Astrocyte (in vitro differentiated cells and primary cell): ENCODE measurements around the gene IL9R. TPM values are rescaled to one million over a fixed set of nuclear protein-coding genes. Genes with fewer than 3 reads are reported as not detected.

ENCODE experiments used
- DNase-seq: peaks from one replicate; pipeline ENCODE4 v3.0.0-alpha.2; 2010; ENCODE audit warnings: low read depth
- FAIRE-seq: peaks from 2 replicates; lab custom pipeline; 2011; peaks lifted over from hg19 to GRCh38; lab: Jason Lieb, UNC
- H2AFZ ChIP-seq: 2 replicates; pipeline ENCODE4 v1.6.0; 2012; ENCODE audit warnings: low read depth, low read length, inconsistent platforms
- H3K27ac ChIP-seq: 2 replicates; pipeline ENCODE4 v1.5.1; 2011; ENCODE audit warnings: low read depth, low read length, inconsistent platforms
- H3K27me3 ChIP-seq: 2 replicates; pipeline ENCODE4 v1.6.0; 2011; ENCODE audit warnings: low read length, inconsistent platforms; ENCODE audit not compliant: insufficient read depth
- H3K36me3 ChIP-seq: 2 replicates; pipeline ENCODE4 v1.5.1; 2011; ENCODE audit warnings: low read length, inconsistent platforms; ENCODE audit not compliant: insufficient read depth
- H3K4me1 ChIP-seq: 2 replicates; pipeline ENCODE4 v1.5.1; 2011; ENCODE audit warnings: low read length, inconsistent platforms; ENCODE audit not compliant: insufficient read depth
- H3K4me2 ChIP-seq: 2 replicates; pipeline ENCODE4 v1.6.0; 2012; ENCODE audit warnings: low read length, inconsistent platforms
- H3K4me3 ChIP-seq: 2 replicates; pipeline ENCODE4 v1.5.1; 2011; ENCODE audit warnings: low read depth, mild to moderate bottlenecking, low read length, inconsistent platforms; ENCODE audit not compliant: insufficient read depth
- H3K79me2 ChIP-seq: 2 replicates; pipeline ENCODE4 v1.6.0; 2012; ENCODE audit warnings: mild to moderate bottlenecking, low read length, inconsistent platforms; ENCODE audit not compliant: insufficient read depth
- H3K9ac ChIP-seq: 2 replicates; pipeline ENCODE4 v1.6.0; 2012; ENCODE audit warnings: mild to moderate bottlenecking, low read length, inconsistent platforms
- H3K9me3 ChIP-seq: 2 replicates; pipeline ENCODE4 v1.5.1; 2012; ENCODE audit warnings: low read depth, mild to moderate bottlenecking, low read length, inconsistent platforms; ENCODE audit not compliant: insufficient read depth
- H4K20me1 ChIP-seq: 2 replicates; pipeline ENCODE4 v1.6.0; 2012; ENCODE audit warnings: low read length, inconsistent platforms; ENCODE audit not compliant: insufficient read depth
- H3K27ac Mint-ChIP-seq: one replicate; pipeline ENCODE4 v1.8.0; 2021; ENCODE audit warnings: mild to moderate bottlenecking, mixed read lengths; ENCODE audit not compliant: unreplicated experiment
- H3K27me3 Mint-ChIP-seq: one replicate; pipeline ENCODE4 v1.8.0; 2021; ENCODE audit warnings: low read depth, mixed read lengths; ENCODE audit not compliant: unreplicated experiment
- H3K36me3 Mint-ChIP-seq: one replicate; pipeline ENCODE4 v1.8.0; 2021; ENCODE audit warnings: low read depth, mixed read lengths; ENCODE audit not compliant: unreplicated experiment
- H3K4me1 Mint-ChIP-seq: one replicate; pipeline ENCODE4 v1.8.0; 2021; ENCODE audit warnings: low read depth, mixed read lengths; ENCODE audit not compliant: unreplicated experiment
- H3K4me3 Mint-ChIP-seq: one replicate; pipeline ENCODE4 v1.8.0; 2021; ENCODE audit warnings: mild to moderate bottlenecking, moderate library complexity, mixed read lengths; ENCODE audit not compliant: unreplicated experiment
- H3K9me3 Mint-ChIP-seq: one replicate; pipeline ENCODE4 v1.8.0; 2021; ENCODE audit warnings: mild to moderate bottlenecking, mixed read lengths; ENCODE audit not compliant: unreplicated experiment
- EZH2 ChIP-seq: IDR thresholded peaks from 2 replicates; pipeline ENCODE4 v1.6.1; 2012; ENCODE audit warnings: mild to moderate bottlenecking, low read length, inconsistent platforms; ENCODE audit not compliant: insufficient read depth
- total RNA-seq: library from RNA; stranded (reverse); gene quantifications from 2 replicates; pipeline ENCODE4 v1.2.1, GENCODE V29; 2021
- TF ChIP-seq, protein P1 (sequence below): IDR thresholded peaks from 2 replicates; pipeline ENCODE4 v1.5.1; 2011; ENCODE audit warnings: low read depth, mild to moderate bottlenecking, inconsistent platforms, low read length, moderate library complexity; ENCODE audit not compliant: insufficient read depth

Gene IL9R
- total RNA-seq, 1 donor from 2014 or later = not detected

DNA sequence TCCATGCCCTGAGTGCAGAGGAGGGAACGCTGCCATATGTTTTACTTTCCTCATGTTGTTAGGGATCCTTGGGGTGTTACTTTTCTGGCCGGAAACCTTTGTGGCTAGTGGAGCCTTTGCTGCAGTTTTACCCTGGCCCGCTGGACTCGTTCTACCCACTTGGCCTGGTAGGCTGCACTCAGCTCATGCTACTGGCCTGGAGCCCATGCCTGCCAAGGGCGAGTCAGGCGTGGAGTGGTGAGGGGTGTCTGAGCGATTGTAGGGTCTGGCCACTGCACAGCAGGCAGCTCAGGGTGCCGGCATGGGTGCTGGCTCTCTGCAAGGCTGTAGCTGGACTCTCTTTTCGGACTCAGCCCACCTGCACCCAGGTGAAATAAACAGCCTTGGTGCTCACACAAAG, 41.4 kb upstream of the IL9R start:
- Histone ChIP-seq H3K4me3 (no peak overlapping the region), H3K9me3 (no peaks in the 10 kb centered on the region), H4K20me1 (no peaks in the 10 kb centered on the region), H2AFZ (no peak overlapping the region), H3K79me2 (no peaks in the 10 kb centered on the region), H3K27ac (no peak overlapping the region), H3K4me2 (no peak overlapping the region), H3K4me1 (no peaks in the 10 kb centered on the region), H3K27me3 (no peaks in the 10 kb centered on the region), H3K9ac (no peak overlapping the region), H3K36me3 (no peaks in the 10 kb centered on the region)
- no peaks in the 10 kb centered on the region for H3K27me3 Mint-ChIP-seq
- FAIRE-seq (no peak), DNase-seq (no peak)
- no peak overlapping the region for H3K4me3 Mint-ChIP-seq
- TF ChIP-seq, protein P1, sequence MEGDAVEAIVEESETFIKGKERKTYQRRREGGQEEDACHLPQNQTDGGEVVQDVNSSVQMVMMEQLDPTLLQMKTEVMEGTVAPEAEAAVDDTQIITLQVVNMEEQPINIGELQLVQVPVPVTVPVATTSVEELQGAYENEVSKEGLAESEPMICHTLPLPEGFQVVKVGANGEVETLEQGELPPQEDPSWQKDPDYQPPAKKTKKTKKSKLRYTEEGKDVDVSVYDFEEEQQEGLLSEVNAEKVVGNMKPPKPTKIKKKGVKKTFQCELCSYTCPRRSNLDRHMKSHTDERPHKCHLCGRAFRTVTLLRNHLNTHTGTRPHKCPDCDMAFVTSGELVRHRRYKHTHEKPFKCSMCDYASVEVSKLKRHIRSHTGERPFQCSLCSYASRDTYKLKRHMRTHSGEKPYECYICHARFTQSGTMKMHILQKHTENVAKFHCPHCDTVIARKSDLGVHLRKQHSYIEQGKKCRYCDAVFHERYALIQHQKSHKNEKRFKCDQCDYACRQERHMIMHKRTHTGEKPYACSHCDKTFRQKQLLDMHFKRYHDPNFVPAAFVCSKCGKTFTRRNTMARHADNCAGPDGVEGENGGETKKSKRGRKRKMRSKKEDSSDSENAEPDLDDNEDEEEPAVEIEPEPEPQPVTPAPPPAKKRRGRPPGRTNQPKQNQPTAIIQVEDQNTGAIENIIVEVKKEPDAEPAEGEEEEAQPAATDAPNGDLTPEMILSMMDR = no peak
- no peak for TF ChIP-seq EZH2
- no peaks in the 10 kb centered on the region for H3K36me3 Mint-ChIP-seq
- H3K9me3 Mint-ChIP-seq = no peaks in the 10 kb centered on the region
- H3K4me1 Mint-ChIP-seq = no peaks in the 10 kb centered on the region
- H3K27ac Mint-ChIP-seq = no peak overlapping the region

DNA sequence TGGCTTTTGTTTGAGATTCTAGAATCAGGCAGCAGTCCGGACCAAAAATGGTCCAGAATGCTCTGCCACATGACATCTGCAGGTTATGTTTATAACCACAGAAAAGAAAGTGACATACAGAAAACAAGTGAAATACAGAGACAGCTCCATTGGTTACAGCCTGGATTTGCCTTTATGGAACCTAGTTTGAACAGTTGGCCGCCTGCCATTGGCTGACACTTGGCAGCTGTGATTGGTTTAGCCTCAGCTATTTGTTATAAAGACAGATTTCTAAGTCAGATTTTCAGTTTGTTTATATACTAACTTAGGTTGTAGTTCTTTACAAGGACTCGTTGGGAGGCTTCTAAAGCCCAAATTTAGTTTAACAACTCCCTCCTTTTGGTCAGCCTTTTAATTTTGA, 40.8 kb upstream of the IL9R start:
- Histone ChIP-seq H3K4me2 (no peak overlapping the region), H3K36me3 (no peaks in the 10 kb centered on the region), H3K4me1 (no peaks in the 10 kb centered on the region), H2AFZ (no peak overlapping the region), H3K9me3 (no peaks in the 10 kb centered on the region), H3K27me3 (no peaks in the 10 kb centered on the region), H4K20me1 (no peaks in the 10 kb centered on the region), H3K9ac (no peak overlapping the region), H3K79me2 (no peaks in the 10 kb centered on the region), H3K4me3 (no peak overlapping the region), H3K27ac (no peak overlapping the region)
- Mint-ChIP-seq H3K4me1 (no peaks in the 10 kb centered on the region), H3K9me3 (no peaks in the 10 kb centered on the region), H3K4me3 (no peak overlapping the region), H3K27ac (no peak overlapping the region), H3K36me3 (no peaks in the 10 kb centered on the region), H3K27me3 (no peaks in the 10 kb centered on the region)
- no peak for DNase-seq
- TF ChIP-seq EZH2 = no peak
- TF ChIP-seq, protein P1 = no peak
- FAIRE-seq = no peak

DNA sequence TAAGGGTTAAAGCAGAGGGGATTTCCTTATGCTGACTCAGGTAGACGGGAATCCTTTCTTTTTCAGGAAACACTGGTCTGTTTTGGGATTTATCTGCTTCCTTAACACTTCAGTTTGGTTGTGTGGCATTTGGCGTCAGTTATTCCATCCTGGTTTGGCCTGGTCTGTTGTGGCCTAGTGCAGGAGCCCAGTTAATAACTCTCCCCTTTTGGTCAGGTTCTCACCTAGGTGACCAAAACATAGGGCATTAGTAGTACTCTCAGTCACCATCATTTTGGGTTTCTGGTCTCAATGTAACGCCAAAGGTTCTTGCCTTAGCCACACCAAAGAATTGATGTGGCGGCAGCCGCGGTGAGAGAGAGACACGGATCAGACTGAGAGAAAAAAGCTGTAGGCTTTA, 39.7 kb upstream of the IL9R start:
- DNase-seq (no peak), FAIRE-seq (no peak)
- H3K4me1 ChIP-seq = no peaks in the 10 kb centered on the region
- Mint-ChIP-seq H3K4me1 (no peaks in the 10 kb centered on the region), H3K27ac (no peak overlapping the region), H3K4me3 (no peak overlapping the region), H3K36me3 (no peaks in the 10 kb centered on the region), H3K9me3 (peaks cover 2% of the 10 kb centered on the region), H3K27me3 (no peaks in the 10 kb centered on the region)
- H3K79me2 ChIP-seq = no peaks in the 10 kb centered on the region
- H3K9me3 ChIP-seq = no peaks in the 10 kb centered on the region
- no peaks in the 10 kb centered on the region for H3K27me3 ChIP-seq
- no peak overlapping the region for H3K4me3 ChIP-seq
- H4K20me1 ChIP-seq = no peaks in the 10 kb centered on the region
- no peak overlapping the region for H3K27ac ChIP-seq
- H2AFZ ChIP-seq = no peak overlapping the region
- no peaks in the 10 kb centered on the region for H3K36me3 ChIP-seq
- H3K9ac ChIP-seq = no peak overlapping the region
- no peak overlapping the region for H3K4me2 ChIP-seq
- TF ChIP-seq, protein P1 = no peak
- TF ChIP-seq EZH2 = no peak
